Stimulated activated CD4-positive, alpha-beta T cell treated with anti-CD3 and anti-CD28 coated beads, Interleukin-4, amount 100 ng/mL, for 1 hour (primary cell): Measurements from ENCODE around the gene HPCAL1.

ENCODE experiments used
- DNase-seq: peaks from one replicate; pipeline ENCODE4 v3.0.0-alpha.2; 2020

Gene HPCAL1

DNA sequence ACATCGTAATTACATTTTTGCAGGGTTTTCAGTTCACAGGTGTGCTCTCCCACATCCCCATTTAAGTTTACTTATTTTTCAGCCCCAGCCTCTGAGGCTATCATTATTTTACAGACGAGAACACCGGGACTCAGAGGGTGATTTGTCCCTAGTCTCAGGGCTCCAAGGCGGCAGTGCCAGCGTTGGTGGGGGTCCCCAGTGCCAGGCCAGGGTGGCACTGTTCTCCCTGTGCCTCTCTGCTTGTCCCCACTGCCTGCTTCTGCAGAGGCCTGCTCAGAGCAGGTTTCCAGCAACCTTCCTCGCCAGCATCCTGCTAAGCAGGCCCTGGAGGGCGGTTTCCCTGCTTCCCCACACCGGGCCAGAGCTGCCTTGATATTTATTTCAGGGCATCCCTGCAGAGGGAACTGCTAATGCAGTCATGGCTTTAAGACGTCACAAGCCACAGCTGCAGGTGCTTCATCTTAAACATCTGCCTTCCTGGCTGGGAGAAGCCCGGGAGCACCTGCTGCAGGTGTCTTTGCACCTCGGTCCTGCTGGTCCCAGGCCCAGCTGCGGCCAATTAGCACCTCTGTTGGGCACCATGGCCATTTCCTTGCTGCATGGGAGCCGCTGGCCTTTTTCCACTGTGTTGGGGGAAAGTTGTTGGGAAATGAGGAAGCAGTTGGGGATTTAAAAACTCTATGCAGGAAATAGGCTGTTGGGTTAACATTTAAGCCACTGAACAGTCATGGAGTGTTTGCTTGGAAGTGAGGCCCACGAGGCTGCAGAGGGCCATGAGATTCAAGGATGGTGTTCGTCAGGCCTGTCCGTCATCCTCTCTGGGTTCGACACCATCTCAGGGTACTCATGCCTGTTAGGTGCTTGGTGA, 22.8 kb downstream of the HPCAL1 start:
- DNase-seq, result no peak

DNA sequence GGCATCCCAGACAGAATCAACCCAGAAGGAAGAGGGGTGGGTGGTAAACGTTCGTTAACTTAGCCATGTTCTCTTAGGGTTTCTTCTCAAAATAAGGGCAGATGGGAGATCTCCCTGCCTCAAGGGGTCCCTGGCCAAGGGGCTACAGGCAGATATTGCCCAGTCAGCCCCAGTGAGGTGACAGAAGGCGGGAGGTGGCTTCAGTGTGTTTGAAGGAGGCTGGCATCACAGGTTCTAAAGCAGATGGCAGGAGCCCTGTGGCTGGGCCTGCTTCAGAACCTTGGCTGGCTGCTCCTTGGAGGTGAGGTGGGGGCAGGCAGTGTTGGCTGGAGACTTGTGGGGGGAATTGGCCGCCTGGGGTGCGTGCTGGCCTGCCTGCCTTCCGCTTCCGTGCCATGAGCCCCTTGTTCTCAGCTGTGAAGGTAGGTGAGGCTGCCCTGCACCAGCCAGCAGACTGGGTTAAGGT, 23.5 kb downstream of the HPCAL1 start:
- no peak for DNase-seq

DNA sequence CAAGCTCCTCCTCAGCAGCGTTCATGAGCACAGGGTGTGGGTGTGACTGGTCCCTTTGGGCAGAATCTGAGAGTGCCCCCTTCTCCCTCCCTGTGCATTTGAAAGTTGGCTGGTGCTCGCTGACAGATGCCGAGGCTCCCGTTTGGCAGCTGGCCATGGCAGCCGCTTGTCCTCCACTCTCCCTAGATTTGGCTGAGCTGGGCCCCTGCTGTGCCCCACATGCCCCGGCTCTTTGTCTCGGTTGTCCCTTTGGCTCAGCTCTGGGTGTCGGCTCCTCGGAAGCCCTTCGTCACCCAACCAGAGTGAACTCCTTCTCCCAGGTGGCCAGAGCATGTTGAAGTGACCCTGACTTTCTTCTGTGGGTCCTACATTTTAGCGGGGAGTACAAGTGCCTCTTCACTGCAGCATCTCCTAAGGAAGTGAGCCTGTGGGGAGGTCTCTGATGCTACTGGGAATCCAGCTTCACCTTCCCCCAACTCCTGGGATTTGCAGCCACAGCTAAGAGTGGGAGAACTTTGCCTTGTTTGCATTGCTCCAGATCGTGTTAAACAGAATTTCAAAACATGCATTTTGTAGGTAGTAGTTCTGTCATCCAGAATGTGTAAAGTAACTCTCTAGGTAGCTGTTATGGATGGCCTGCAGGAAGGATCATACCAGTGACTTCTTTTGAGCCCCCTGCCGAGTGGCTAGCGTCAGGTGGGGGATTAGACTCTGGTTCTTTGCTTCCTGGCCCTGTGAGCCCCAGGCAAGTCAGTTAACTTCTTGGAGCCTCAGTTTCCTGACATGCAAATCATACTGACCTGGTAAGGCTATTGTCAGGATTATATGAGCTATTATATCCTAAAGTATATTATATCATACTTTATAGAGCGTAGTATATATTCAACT, 24.2 kb downstream of the HPCAL1 start:
- DNase-seq, result no peak

DNA sequence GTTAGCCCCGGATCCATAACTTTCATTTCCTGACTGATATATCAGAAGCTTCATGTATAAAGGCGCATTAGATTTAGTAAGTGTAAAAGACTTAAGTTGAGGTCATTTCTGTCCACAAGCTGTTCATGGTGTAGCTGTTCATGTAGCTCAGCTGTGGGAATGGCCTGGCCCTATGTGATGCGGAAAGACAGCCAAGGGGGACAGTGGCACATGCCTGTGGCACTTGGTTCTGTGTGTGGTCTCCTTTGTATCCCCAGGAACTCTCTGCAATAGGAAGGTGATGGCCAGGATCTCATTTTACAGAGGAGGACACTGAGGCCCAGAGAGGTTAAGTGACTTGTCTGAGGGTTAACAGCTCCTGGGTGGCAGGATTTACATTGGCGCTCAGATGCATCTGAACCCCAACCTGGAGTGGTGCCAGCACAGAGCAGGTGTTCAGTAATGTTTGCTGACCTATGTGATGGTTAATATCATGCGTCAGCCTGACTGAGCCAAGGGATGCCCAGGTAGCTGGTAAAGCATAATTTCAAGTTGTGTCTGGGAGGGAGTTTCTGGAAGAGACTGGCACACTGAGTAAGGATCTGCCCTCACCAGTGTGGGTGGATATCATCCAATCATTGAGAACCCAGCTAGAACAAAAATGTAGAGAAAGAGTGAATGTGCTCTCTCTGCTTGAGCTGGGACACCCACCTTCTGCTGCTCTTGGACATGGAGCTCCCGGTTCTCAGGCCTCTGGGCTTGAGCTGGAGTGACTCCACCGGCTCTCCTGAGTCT, 25.4 kb downstream of the HPCAL1 start:
- DNase-seq, result no peak

DNA sequence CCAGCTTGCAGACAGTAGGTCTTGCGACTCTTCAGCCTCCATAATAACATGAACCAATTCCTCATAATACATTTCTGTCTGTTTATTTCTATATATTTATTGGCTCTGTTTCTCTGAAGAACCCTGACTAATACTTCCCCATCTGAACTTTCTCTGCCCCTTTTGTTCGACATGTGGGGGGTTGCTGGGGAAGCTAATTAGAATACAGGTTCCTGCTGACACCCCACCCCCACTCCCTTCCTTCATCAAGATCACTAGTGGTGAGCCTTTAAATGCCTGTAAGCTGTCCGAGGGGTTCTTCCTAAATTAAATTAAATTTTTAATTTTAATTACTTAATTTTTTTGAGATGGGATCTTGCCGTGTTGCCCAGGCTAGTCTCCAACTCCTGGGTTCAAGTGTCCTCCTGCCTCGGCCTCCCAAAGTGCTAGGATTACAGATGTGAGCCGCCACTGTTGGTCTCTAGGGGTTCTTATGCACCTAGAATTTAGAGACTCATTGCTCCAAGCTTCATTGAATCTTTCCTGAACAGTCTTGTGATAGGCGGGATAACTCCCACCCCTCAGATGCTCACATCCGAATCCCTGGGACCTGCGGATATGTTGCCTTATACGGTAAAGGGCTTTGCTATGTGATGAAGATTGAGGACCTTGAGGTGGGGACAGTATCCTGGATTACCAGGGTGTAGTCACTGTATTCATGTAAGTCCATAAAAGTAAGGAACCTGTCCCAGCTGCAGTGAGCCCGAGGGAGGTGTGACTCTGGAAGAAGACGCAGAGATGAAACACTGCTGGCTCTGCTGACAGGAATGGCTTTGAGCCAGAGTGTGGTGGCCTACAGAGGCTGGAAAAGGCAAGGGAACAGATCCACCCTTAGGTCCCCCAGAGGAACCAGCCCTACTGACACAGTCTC, 26.2 kb downstream of the HPCAL1 start:
- DNase-seq, result no peak

DNA sequence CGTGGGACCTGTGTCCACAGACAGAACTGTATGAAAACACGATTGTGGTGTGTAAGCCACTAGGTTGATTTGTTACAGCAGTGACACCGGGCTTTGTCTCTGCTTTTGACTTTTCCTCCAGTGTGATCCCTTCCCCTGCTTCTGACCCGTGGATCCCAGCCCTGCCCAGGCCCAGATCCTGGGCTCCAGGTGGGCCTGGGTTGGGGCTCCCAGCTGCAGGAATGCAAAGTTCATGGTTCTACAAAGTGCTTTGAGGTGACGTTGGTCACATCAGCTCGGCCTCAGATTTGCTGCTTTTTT, 26.8 kb downstream of the HPCAL1 start:
- no peak for DNase-seq

DNA sequence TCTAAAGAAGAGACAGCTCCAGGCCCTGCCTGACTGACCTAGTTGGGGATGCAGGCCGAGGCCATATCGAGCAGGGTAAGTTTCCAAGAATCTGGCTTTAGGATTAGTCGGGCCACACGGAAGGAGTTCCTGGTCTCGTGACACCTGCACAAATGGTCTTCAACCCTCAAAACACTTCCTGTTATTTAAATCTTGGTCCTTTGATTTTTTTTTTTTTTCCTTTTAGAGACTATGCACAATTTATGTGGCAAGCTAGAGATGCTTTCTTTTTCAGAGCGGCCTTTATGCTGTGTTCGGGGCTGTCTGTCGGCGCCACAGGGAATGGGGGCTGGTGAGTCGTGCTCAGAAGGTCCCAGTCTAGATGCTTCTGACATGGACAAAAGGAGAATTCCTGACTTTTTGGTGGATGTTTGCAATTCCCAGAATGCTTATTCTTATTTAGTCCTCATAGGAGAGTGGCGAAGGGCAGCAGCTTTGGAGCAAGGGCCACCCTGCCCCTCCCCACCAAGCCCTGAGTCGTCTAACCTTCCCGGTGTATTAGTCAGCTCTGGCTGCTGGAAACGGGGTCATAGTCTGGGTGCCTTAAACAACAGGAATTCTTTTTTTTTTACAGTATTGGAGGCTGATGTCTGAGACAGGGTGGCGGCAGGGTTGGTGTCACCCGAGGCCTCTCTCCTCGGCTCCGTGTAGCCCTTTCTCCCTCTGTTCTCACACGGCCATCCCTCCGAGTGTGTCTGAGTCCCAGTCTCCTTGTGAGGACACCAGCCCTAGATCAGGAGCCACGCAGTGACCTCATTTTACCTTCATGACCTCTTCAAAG, 27.4 kb downstream of the HPCAL1 start:
- peak; percentile 30 for DNase-seq

DNA sequence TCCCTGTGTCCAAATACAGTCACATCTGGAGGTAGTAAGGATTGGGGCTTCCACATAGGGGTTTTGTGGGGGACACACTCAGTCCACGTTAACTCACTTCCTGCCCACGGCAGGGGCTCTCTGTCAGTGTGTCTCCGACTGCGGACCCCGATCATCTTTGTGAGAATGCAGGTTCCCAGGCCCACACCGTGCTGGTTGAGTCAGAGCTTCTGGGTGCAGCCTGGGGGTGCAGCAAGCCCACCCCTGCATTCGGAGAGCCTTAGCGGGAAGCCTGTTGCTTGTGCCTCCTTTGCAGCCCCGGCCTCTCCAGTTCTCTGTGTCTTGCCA, 28.0 kb downstream of the HPCAL1 start:
- peak; percentile 25 for DNase-seq

DNA sequence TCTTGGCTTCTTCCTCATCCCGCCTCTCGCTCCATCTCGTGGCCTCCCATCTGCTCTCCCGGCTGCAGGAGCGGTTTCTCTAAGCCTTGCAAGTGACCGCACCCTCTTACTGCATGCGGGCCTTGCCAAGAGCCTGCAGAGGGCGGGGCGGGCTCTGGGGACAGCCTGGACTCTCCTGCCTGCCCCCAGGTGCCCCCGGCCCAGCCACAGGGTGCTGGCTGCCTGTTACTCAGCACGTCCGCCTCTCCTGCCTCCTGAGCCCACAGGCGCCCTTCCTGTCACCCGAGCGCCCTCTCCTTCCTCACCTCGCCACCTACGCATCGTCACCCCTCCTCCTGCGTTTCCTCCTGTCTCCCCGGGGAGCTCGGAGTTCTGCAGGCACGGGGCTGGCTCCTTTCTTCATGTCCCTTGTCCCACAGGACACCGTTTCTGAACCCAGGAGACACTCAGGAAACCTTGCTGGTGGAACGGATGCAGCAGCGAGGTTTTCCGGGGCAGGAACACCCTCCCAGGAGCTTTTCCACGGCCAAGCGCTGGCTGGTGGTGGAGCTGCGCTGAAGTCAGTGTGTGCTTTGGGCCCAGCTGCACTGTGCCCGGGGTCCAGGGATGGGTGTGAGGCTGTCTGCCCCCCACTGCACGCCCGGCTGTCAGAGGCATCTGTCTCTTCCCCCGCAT, 28.5 kb downstream of the HPCAL1 start:
- peak; percentile 72 for DNase-seq

DNA sequence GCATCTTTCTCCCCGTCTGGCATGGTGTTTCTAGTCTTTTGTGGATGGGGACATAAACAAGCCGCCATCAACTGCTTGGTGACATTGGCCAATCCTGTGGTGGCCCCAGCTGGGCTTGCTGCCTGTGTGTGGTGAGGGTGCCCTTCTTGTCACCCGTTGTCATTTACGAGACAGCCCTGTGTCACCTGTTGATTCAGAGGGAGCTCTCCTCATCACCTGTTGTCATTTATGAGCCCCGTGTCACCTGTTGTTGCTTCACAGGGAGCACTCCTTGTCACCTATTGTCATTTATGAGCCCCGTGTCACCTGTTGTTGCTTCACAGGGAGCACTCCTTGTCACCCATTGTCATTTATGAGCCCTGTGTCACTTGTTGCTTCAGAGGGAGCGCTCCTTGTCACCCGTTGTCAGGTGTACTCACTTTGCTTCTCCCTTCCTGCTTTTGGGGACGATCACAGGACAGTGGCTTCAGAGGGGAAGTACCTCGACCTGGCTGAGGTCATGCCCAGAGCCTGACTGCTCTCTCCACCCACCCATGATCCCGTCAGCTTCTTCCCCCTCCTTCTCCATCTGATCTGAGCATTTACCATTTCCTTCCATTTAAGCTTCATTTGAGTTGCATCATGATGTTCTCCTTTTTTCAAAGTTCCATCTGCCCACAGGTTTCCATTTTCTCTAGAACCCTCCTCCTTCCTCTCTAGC, 29.1 kb downstream of the HPCAL1 start:
- DNase-seq, result peak; percentile 31

DNA sequence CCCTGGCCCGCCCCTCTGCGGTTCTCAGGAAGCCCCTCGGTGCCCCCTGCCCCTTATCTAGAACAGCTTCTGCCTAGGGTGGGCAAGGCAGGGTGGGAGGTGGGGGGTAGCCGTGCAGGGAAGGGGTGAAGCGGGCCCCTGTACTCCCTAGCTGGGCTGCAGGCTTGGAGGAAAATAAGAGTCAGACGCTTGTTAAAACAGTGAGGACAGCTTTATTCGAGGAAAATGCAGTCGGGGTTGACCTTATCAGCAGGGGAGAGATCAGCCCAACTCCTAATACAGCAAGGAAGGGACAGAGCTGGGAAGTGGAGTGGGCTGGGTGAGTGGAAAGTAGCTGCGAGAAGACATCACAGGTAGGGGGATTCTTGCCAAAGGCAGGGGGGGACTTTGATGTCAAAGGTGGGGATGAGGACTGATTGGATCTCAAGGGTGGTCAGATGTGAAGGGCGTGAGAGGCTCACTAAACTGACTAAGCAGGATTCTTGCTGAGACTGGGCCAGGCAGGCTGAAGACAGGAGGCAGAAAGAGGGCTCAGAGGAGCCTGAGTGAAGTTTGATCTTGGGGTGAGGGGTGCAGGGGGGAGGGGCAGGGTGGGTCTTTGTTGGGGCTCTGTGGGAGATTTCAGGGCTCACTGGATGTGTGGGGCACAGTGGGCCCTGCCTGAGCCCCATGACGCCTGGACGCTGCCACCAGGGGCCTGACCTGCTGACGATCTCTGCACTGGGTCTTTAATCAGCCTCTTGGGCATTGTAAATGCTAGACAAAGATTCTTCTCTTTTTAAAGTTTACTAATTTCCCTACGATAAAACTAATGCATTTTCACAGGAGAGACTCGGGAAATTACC, 29.9 kb downstream of the HPCAL1 start:
- DNase-seq, result peak; percentile 18

DNA sequence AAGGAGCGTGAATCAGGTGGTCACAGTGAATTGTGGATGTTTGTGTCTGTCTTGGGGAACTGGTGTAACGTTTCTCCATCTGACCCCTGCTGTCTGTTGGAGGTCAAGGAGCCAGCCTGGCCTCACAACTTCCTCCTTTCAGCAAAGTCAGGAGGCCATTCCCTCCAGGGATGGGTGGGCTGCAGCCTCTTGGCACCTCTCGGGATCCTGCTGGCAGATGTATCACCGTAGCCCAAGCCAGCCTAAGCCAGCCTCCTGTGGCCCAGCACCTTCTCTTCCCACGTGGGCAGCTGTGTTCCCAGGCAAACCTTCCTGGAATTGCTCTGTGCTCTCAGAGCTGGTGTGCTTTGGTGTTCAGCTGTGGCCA, 30.5 kb downstream of the HPCAL1 start:
- DNase-seq, result no peak

DNA sequence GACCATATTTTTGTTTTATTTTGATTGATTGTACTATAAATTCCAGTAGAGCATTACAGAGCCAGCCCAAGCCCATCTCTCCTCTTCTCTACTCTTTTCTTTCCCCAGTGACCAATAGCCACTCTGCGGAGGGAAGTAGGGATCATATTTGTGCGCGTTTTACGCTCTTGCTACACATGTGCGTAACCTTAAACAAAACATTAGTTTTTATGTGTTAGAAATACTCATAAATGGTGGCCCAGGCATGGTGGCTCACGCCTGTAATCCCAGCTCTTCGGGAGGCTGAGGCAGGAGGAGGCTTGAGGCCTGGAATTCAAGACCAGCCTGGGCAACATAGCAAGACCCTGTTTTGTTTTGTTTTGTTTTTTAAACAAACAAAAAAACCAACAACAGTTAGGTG, 31.3 kb downstream of the HPCAL1 start:
- no peak for DNase-seq

DNA sequence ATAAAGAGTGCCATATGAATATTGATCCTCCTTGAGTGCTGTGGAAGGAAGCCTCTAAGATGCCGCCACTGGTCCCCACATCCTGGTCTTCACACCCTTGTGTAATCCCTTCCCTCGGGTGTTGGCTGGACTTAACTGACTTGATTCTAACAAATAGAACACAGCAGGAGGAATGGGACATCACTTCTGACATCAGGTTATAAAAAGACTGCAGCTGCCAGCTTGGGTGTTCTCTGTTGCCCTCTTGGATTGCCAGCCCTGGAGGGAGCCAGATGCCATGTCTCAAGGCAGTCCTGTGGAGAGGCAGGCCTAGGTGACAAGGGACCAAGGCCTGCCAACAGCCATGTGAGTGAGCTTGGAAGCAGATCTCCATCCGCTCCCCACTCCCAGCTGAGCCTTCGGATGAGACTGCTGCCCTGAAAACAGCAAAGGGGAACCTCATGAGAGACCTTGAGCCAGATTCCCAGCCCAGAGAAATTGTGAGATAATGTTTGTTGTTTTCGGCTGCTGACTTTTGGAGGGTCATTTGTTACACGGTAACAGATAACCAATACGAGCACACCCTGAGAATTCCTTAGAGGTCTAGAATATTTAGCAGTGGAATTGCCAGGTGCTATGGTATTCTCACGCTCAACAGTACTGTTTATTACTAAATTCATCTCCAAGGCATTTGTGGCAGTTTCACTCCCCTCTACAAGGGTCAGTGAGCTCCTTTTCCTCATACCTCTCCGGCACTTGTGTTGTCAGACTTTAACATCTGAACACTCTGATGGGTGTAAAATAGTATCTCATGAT, 32.5 kb downstream of the HPCAL1 start:
- DNase-seq, result no peak

DNA sequence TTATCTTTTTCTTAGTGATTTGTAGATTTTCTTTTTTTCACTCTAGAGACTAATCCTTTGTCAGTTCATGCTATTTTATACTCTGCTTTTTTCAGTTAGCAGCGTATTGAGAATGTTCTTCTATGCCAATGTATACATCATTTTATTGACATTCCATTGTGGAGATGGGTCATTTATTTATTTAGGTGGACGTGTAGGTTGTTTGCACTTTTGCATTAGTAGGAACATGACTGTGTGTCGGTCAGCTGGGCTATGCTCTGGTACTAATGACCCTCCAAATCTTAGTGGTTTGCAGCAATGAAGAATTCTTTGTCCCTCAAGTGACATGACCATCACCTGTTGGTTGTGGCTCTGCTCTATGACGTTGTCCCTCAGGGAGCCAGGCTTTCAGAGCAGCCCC, 33.6 kb downstream of the HPCAL1 start:
- DNase-seq, result no peak

DNA sequence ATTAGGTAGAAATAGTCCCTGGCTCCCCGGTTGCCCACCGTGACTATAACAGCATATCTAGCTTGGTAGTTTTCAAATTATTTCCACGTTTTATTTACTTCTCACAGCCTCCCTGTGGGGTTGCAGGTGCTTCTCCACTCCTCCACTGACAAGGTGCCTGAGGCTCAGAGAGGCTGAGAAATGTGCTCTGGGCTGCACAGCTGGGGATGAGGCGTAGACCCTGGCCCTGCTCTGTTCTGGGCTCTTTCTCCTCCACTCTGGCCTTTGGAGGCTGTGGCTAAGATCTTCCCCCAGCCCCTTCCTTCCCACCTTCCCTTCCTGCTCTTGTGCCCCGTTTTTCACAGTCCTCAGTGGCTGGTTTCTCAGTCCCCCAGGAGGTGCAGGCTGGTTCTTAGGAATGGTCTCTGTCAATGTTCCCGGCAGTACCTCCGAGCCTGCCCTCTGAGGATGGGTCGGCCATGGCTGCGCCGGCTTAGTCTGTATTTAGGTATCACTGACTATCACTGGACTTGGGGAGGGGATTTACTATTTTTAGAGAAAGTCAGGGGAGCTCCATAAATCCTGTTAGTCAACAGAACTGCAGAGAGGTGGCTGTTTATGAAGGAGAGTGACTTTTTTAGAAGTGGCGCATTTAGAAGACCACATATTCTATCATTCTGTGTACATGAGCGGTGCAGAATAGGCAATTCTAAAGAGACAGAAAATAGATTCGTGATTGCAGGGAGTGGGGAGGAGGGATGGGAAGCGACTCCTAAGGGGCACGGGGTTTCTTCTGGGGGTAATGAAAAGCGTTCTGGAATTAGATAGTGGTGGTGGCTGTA, 35.0 kb downstream of the HPCAL1 start:
- no peak for DNase-seq
